ENCODE measurements around the gene SH3BP4. TPM values are rescaled to one million over a fixed set of nuclear protein-coding genes. Genes with fewer than 3 reads are reported as not detected.

SH3BP4 gene
- polyA plus RNA-seq, 1 experiment: 224 TPM

GRCh38 chr2:234963773-234964615, 12.2 kb downstream of the SH3BP4 start:
- no peak for TF ChIP-seq CTCF (IDR thresholded peaks at IDR 0.05; ENCODE audit: low read depth, low read length)
- Histone ChIP-seq H3K4me3 (ENCODE audit: low read depth, low read length) (peak overlapping the region; percentile 11; the same call in 1 of the 2 replicates), H3K27me3 (ENCODE audit: control insufficient read depth, insufficient read depth, low read length) (no peaks in the 10 kb centered on the region), H3K9me3 (ENCODE audit: control insufficient read depth, insufficient read depth, low read length) (no peaks in the 10 kb centered on the region), H3K27ac (ENCODE audit: low read depth, low read length) (peak overlapping the region; percentile 0)
- CTCF ChIA-PET: no interaction called here
- no peak for DNase-seq (ENCODE audit: low read depth, low spot score)
- POLR2A ChIA-PET: interaction anchor here (1.6 kb wide), 1 partner anchor 9 kb away, joined by 4 read pairs; no protein-coding TSS in a partner anchor

- POLR2A ChIA-PET: no interaction called here
- DNase-seq (ENCODE audit: low read depth, low spot score): no peak
- H3K27ac ChIP-seq (ENCODE audit: low read depth, low read length): peak overlapping the region; percentile 0
- H3K9me3 ChIP-seq (ENCODE audit: control insufficient read depth, insufficient read depth, low read length): no peaks in the 10 kb centered on the region; the same call in 1 of the 2 replicates
- H3K27me3 ChIP-seq (ENCODE audit: control insufficient read depth, insufficient read depth, low read length): no peaks in the 10 kb centered on the region
- TF ChIP-seq CTCF (IDR thresholded peaks at IDR 0.05; ENCODE audit: low read depth, low read length): no peak
- CTCF ChIA-PET: interaction anchor here (1.0 to 1.1 kb wide), 2 partner anchors 140 to 419 kb away, joined by 3 read pairs; no protein-coding TSS in a partner anchor
- no peak overlapping the region for H3K4me3 ChIP-seq (ENCODE audit: low read depth, low read length)
Observed at GRCh38 chr2:234964631-234965461, 13.0 kb downstream of the SH3BP4 start.

GRCh38 chr2:234966340-234966739, 14.5 kb downstream of the SH3BP4 start:
- Histone ChIP-seq H3K9me3 (ENCODE audit: control insufficient read depth, insufficient read depth, low read length) (no peaks in the 10 kb centered on the region; the same call in 1 of the 2 replicates), H3K27me3 (ENCODE audit: control insufficient read depth, insufficient read depth, low read length) (no peaks in the 10 kb centered on the region), H3K27ac (ENCODE audit: low read depth, low read length) (no peak overlapping the region), H3K4me3 (ENCODE audit: low read depth, low read length) (no peak overlapping the region)
- DNase-seq (ENCODE audit: low read depth, low spot score): no peak
- POLR2A ChIA-PET: interaction anchor here (1.0 kb wide), 1 partner anchor 9 kb away, joined by 6 read pairs; no protein-coding TSS in a partner anchor
- TF ChIP-seq CTCF (IDR thresholded peaks at IDR 0.05; ENCODE audit: low read depth, low read length): no peak
- CTCF ChIA-PET: interaction anchor here (0.6 kb wide), 1 partner anchor 36 kb away, joined by 3 read pairs; no protein-coding TSS in a partner anchor

GRCh38 chr2:234967201-234967869, 15.5 kb downstream of the SH3BP4 start:
- Histone ChIP-seq H3K27me3 (ENCODE audit: control insufficient read depth, insufficient read depth, low read length) (no peaks in the 10 kb centered on the region), H3K27ac (ENCODE audit: low read depth, low read length) (no peak overlapping the region), H3K9me3 (ENCODE audit: control insufficient read depth, insufficient read depth, low read length) (no peaks in the 10 kb centered on the region; the same call in 1 of the 2 replicates), H3K4me3 (ENCODE audit: low read depth, low read length) (no peak overlapping the region)
- POLR2A ChIA-PET: interaction anchor here (1.0 to 1.6 kb wide), 2 partner anchors 10 to 12 kb away, joined by 3 to 6 read pairs; no protein-coding TSS in a partner anchor
- DNase-seq (ENCODE audit: low read depth, low spot score): no peak
- CTCF ChIA-PET: no interaction called here
- TF ChIP-seq CTCF (IDR thresholded peaks at IDR 0.05; ENCODE audit: low read depth, low read length): no peak
